Fibroblast of skin of abdomen (primary cell): ENCODE measurements around the gene ASPSCR1.
A peak's percentile ranks its signal among the peaks of the same experiment; 100 is the strongest.

Experiments used
- DNase-seq: peaks from one replicate; pipeline ENCODE4 v3.0.0-alpha.2; 2013

ASPSCR1 gene

DNA sequence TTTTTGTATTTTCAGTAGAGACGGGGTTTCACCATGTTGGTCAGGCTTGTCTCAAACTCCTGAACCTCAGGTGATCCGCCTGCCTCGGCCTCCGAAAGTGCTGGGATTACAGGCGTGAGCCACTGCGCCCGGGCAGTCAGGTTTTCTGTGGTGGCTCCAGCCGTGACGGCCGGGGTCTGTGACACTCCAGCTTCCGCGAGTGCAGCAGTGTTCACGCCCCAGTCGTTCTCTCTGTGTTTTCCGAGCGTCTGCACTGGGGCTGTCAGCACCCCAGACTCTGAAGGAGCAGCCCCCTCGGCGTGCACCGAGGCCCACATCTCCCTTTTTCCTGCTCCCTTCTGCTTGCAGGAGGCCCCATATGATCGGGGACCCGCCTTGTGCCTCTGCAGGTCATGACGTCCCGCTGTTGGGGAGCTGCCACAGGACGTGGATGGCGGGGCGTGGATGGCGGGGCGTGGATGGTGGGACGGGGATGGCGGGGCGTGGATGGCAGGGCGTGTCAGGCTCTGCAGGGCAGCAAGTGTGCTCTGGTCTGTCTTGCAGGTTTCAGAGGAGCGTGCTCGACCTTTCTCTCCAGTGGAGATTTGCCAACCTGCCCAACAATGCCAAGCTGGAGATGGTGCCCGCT is 5.7 kb downstream of the ASPSCR1 start:
- DNase-seq = no peak

DNA sequence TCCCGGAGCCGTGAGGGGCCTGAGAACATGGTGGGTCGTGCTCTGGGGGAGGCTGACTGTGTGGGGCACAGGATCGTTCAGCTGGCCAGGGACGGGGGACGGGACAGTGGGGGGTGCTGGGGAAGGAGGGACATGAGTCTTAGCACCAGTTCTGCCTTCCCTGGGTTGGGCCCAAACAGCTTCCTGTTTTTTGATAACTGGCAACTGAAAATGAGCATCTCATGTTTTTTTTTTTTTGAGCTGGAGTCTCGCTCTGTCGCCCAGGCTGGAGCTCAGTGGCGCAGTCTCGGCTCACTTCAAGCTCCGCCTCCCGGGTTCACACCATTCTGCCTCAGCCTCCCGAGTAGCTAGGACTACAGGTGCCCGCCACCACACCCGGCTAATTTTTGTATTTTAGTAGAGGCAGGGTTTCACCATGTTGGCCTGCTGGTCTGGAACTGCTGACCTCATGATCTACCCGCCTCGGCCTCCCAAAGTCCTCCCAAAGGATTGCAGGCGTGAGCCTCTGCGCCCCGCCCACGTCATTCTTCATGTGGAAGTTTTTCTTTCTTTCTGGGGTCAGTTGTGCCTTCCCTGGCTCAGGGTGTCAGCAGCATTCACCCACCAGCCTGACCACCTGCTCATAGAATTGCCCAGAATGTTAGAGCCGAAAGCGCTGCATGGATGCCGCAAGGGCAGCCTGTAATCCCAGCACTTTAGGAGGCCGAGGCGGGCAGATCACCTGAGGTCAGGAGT is 6.4 kb downstream of the ASPSCR1 start:
- no peak for DNase-seq

DNA sequence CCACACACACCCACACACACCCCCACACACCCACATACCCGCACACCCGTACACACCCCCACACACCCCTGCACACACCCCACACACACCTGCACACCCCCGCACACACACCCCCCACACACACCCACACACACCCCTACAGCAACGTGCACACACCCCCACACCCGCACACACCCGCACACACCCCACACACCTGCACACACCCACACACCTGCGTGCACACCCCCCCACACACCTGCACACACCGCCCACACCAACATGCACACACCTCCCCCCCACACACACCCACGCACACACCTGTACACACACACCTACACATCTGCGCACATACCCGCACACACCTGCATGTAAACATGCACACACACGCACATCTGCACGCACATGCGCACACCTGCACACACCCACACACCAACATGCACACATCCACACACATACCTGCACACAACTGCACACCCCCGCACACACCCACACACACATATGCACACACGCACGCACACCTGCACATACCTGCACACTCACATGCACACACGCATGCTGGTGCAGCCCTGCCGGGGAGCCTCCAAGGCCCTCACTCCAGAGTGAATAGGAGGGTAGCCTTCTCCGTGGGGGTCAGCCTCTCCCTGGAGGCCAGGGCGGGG is 7.5 kb downstream of the ASPSCR1 start:
- no peak for DNase-seq

DNA sequence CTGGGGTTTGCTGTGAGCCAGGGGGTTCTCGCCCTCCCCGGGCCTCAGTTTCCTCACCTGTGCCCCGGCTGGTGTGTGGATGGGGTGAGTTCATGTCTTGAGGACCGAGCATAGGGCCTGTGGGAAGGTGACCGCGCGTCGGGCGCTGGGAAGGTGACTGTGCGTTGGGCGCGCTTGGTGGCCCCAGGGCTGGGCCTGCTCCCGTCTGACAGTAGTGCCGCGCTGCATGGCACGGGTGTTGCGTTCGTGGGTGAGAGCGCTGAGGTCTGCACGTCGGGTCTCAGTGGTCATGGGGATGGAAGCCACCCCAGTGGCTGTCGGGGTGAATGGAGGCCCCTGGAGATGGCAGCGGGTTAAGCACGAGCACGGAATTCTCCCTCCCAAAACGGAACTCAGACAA is 9.2 kb downstream of the ASPSCR1 start:
- no peak for DNase-seq

DNA sequence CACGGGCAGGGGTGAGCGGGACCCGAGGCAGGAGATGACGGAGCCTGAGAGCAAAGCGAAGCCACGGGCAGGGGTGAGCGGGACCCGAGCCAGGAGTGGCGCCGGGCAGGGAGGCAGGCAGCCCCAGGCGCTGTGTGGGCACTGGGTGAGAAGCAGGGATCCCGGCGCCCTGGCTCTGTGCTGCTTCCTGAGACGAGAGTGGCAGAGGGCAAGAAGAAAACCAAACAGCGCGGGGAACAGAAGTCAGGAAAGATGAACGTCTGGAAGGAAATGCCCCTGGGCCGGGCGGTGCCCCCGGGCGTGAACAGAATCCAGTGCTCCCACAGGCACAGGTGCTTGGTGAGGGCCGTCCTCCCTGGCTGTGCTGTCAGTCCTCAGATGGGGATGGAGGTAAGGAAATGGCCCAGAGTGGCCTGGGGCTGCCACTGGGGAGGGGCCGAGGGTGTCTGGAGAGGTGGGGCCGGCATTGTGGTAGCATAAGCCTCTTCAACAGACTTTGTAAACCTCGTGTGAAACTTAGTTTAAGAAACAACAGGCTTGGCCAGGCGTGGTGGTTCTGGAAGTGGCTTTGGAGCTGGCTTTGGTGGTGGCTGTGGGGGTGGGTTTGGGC is 9.8 kb downstream of the ASPSCR1 start:
- no peak for DNase-seq

DNA sequence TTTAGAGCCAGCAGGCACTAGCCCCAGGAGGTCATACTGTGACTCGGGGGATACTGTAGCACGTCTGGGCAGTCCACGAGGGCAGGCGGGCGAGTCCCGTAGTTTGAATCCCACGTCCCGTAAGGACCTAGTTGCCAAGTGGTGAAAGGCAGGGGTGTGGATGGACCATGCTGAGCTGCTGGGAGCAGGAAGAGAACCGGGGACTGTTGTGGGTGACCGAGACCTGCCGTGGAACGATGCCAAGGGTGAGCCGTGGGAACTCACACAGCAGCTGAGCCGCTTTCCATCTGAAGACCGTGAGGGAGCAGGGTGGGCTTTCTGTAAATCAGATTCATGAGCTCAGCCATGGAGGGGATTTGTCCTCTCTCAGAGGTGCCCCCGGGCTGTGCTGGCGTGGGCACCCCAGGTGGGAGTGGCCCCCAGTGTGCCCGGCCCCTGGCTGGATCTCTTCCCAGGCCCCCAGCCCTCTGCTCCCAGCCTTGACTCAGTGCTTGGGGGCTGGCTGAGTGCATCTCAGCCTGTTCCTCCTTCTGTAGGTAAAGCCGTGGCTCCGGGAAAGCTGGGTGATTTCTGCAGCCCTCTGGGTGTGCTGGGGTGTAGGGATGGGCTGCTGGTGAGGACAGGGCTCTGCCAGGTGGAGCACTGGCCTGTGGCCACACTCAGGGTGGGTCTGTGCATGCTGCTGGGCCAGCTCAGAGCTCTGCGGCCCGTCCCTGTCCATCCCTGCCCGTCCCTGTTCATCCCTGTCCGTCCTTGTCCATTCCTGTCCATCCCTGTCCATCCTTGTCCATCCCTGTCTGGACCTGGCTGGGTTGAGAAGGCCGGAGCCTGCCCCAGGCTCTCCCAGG is 13.6 kb downstream of the ASPSCR1 start:
- DNase-seq = no peak

DNA sequence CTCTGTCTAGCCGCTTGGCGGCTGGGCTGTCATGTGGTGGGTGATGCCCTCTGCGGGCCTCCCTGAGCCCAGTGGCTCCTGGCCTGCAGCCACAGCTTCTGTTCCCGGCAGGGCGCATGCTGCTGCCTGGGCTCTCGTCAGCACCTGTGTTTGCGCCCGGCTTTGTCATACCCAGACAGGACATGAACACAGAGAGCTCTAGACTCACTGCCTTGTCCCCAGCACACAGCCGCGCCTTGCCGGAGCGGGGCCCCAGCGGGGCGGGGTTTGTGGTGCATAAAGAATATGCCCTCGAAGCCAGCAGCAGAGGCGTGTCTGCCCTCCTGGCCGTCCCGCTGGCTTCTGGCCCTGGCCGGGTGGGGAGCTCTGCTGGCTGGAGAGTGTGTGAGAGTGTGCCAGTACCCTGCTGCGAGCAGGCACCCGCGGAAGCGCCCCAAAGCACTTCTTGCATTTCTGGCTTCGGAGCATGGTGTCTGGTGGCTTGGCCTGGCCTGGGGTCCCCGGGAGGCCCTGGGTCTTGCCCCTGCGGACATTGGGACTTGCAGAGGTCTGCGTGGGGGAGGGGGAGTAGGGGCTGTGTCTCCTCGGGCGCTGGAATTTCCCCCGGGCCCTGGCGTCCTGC is 14.4 kb downstream of the ASPSCR1 start:
- peak; percentile 34 for DNase-seq

DNA sequence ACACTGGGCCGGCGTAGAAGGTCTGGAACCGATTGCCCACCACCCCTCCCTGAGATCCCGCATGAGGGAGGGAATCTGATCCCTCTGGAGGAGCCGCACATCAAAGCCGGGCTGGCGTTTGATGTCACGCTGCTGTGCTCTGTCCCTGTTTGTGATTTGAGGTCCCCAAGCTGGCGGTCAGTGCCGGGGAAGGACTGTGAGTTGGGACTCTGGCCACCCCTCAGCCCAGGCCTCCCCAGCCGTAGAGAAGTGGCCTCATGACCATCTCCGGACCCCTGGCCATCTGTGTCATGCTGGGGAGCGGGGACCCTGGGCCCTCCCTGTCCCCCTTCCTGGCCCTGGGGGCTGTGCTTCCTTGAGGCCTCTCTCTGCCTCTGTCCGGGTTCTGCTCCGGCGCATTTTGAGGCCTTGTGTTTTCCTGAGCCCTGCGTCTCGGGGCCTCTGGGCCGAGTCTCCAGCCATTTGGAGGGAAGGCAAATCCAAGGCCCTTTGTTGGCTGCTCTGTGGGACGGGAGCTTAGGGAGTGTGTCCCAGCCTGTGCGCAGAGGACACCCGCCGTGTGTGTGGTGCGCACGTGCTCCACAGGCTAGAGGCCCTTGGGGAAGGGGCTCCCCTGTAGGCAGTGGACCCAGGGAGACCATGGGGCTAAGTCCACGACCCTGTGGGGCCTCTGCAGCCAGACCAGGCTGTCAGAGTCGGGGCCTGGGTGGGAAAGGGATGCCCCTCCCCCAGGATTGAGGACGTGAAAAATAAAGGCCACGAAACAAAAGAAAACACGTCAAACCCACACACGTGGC is 15.1 kb downstream of the ASPSCR1 start:
- DNase-seq = no peak

DNA sequence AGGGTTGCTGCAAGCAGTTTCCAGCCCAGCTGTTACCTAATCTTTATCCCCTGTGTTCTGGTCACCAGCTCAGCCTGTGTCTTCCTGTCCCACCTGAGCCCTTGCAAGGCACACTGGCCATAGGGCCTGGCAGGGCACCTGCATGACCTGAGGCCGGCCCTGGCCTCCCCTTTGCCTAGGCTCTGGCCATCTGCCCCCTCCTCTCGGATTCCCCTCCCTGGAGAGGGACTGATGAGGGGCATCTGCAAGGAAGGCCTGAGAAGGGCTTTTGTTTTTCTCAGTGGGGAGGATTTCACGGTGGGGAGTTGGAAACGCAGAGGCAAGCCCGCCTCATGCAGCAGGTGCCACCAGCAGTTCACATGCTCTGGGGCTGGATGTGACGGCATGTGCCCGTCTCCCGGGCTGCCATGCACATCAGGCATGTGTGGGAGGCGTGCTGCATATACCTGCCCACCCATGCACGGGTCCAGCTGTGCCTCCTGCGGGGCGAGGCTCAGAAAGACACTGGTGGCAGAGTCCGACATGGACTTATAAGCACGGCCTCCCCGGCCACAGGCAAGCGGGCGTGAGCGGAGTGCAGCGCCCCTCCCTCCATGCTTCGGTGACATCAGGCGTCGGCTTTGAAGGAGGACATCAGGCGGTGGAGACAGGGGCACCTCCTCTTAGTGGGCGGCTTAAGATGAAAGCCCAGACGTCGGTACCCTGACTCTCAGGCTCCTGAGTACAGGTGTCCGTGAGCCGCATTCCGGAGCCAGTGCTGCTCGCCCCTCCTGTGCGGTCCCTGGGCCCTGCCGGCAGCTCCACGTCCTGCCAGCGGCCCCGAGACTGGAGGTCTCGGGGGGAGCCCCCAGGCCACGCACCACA is 16.5 kb downstream of the ASPSCR1 start:
- no peak for DNase-seq

DNA sequence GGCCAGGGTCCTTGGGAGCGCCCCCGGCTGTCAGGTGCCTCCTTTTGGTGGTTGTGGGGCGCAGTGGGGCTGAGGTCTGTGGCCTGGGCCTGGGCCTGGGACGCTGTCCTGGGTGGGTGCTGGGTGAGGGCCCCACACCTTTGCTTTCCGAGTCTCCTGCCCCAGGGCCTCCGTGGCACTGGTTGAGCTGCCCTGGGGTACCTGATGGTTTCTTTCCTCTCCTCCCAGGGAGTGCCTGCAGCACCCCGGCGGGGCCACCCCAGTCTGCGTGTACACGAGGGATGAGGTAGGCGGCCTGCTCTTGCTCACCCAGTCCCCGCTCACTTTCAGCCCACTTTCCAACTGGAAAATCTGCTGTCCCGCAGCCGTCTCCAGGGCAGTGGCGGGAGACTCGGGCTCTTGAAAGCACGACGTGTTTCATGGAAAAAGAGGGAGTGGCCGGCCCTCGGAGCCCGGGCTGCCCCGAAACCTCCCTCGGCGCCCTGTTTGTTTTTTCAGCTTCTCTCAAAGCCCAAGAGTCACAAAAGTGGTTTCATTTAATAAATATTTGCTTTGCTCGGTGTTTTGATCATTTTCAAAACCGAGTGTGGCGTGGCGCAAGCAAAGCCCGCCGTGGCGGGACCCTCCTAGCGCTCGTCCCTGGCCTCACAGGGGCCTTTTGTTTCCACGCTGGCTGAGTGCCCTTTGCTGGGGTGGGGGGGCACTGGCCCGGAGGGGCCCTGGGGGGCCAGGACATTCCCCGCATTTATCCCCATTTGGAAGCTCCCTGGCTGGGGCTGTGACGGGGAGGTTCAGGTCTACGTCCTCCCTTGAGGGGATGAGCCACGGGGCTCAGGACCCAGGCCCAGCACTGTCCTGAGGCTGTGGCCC is 17.4 kb downstream of the ASPSCR1 start:
- DNase-seq = no peak

DNA sequence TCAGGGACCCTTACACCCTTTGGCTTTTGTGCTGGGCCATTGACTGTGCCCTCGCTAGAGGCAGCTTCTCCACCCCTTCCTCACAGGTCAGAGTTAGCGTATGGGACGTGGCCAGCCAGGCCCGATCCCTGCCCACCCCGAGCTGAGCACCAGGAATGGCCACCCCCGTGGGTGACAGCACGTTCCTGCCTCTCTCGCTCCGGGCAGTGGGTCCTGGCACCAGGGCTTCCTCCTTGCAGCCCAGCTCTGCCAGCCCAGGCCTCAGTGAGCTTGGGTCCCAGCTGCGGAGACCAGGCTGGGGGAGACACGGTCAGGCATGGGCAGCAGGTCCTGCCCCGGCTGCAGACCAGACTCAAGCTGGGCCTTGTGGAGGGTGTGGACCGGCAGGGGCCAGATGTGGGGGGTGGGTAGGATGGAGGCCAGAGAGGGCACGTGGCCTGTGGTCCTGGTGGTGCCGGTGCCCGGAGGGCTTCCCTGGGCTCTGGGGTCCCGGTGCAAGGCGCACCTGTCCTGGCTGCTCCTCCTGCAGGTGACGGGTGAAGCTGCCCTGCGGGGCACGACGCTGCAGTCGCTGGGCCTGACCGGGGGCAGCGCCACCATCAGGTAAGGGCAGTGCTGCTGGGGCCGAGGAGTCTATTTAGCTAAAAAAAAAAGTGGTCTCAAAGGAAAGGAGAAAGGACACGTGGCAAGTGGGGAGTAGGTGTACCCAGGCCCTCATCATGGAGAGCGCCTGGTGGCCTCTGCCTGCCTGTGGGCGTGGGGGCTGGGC is 18.2 kb downstream of the ASPSCR1 start:
- no peak for DNase-seq

DNA sequence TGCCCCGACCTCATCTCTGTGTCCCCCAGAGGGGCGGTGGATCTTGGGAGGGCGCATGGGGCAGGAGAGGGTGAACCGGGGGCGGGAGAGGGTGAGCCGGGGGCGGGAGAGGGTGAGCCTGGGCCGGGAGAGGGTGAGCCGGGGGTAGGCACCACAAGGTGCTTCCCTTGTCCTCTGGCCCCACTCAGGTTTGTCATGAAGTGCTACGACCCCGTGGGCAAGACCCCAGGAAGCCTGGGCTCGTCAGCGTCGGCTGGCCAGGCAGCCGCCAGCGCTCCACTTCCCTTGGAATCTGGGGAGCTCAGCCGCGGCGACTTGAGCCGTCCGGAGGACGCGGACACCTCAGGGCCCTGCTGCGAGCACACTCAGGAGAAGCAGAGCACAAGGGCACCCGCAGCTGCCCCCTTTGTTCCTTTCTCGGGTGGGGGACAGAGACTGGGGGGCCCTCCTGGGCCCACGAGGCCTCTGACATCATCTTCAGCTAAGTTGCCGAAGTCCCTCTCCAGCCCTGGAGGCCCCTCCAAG is 18.9 kb downstream of the ASPSCR1 start:
- DNase-seq = no peak

DNA sequence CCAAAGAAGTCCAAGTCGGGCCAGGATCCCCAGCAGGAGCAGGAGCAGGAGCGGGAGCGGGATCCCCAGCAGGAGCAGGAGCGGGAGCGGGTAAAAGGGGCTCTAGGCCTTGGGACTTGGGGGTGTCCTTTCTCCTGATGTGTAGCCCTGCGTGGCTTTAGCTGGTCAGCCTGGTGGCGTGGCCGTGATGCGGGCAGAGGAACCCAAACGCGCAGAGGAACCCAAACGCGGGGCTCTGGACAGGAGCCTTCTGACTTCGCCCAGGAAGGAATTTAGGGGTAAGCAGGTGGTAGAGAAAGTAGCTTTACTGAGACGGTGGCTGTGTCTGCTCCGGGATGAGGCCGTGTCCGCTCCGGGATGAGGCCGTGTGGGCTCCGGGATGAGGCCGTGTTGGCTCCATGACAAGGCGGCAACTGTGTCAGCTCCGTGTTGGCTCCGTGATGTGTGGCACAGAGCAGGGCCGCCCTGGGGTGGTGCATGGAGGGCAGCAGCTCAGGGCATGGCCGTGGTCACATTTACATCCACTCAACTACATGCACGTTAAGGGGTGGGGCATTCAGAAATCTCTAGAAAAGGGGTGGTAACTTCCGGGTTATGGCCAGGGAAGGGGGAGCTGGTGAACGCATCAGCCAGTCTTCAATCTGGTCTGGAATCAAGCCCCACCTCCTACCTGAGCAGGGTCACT is 19.5 kb downstream of the ASPSCR1 start:
- DNase-seq = no peak

DNA sequence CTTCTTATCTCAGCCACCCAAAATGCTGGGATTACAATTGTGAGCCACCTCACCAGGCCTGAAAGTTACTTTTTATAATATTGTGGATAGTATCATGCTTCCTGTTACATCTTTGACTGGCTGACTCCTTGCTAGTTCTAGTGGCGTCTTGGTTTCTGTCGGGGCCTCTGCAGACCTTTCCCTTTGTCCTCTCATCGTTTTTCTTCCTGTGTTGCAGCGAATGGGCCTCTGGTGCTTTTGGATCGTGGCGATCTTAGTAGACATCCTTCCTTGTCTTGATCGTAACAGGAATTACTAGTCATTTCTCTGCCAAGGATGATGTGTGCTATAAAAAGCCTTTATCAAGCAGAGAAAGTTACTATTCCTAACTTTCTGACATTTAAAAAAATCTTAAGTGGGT is 20.8 kb downstream of the ASPSCR1 start:
- no peak for DNase-seq

DNA sequence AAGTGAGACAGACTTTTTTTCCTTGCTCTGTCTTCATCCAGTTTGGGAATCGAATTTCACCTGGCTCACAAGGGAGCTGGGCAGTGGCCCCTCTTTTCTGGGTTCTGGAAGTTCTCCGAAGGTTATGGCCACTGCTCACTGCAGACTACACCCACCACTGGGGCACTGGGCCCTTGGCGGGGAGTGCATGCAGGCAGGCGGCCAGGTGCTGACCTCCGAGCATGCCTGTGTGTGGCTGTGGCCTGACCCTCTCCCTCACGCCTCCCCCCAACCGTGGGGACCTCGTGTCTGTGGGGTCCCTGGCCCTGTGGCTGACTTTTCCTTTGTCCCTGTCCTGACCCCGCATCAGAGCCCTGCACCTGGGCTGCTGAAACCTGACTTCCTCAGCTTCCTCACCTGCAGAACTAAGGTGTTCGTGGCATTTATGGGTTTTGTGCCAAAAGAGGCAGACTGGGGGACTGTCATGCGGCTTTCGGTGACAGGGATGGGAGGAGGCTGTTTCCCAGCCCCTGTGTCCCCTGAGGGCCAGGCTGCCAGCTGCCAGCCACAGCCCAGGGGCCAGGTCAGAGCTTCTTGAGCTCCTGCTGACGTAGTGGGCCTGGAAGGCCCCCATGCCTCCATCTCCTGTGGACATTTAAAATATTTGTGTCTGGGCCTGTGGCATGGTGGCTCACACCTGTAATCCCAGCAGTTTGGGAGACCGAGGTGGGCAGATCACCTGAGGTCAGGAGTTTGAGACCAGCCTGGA is 21.4 kb downstream of the ASPSCR1 start:
- no peak for DNase-seq

DNA sequence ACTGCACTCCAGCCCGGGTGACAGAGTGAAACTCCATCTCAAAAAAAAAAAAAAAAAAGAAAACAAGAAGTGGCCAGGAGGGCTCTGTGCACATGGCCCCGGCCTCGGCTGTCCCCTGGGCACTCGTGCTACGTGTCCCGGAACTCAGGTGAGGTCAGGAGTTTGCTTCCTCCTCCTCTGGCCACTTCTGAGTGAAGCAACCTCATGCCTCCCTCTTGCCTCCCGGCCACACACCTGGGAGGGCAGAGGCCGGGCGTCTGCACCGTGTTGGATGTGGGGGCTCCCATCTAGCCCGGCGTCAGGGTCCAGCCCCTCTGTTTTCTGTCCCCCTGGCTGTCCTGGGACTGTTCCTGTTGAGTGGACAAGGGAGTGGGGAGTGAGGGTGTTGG is 22.2 kb downstream of the ASPSCR1 start:
- DNase-seq = no peak
